Measurements from ENCODE around the gene BMPR1A. TPM values are rescaled to one million over a fixed set of nuclear protein-coding genes. Genes with fewer than 3 reads are reported as not detected.

BMPR1A gene
- total and polyA plus RNA-seq, 2 donors from 2014 or later: 7.9 to 37.4 TPM

- Histone ChIP-seq H3K4me3 (ENCODE audit: low read length in 3 of 3) (no peak overlapping the region), H3K9ac (ENCODE audit: low read length in 3 of 3) (no peak overlapping the region), H3K4me1 (ENCODE audit: control insufficient read depth in 2 of 3, insufficient read depth in 2 of 3, low read depth in 1 of 3, low read length in 3 of 3) (peaks cover 0 to 2% (median 0%) of the 10 kb centered on the region in 3 donors), H3K36me3 (ENCODE audit: control insufficient read depth in 2 of 3, insufficient read depth in 3 of 3, low read length in 3 of 3) (no peaks in the 10 kb centered on the region), H3K9me3 (ENCODE audit: control insufficient read depth in 2 of 3, insufficient read depth in 1 of 3, low read length in 3 of 3) (no peaks in the 10 kb centered on the region), H3K27ac (ENCODE audit: low read depth in 2 of 2, low read length in 2 of 2) (no peak overlapping the region), H3K27me3 (ENCODE audit: control insufficient read depth, insufficient read depth, low read length) (no peaks in the 10 kb centered on the region)
- FAIRE-seq (no peak), DNase-seq (no peak)
- TF ChIP-seq, protein P1, sequence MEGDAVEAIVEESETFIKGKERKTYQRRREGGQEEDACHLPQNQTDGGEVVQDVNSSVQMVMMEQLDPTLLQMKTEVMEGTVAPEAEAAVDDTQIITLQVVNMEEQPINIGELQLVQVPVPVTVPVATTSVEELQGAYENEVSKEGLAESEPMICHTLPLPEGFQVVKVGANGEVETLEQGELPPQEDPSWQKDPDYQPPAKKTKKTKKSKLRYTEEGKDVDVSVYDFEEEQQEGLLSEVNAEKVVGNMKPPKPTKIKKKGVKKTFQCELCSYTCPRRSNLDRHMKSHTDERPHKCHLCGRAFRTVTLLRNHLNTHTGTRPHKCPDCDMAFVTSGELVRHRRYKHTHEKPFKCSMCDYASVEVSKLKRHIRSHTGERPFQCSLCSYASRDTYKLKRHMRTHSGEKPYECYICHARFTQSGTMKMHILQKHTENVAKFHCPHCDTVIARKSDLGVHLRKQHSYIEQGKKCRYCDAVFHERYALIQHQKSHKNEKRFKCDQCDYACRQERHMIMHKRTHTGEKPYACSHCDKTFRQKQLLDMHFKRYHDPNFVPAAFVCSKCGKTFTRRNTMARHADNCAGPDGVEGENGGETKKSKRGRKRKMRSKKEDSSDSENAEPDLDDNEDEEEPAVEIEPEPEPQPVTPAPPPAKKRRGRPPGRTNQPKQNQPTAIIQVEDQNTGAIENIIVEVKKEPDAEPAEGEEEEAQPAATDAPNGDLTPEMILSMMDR (IDR thresholded peaks at IDR 0.05; ENCODE audit: borderline replicate concordance, extremely low read depth, insufficient read depth): no peak
- intact Hi-C loops (cut with DNase I): no loop called here
Observed at GRCh38 chr10:86823565-86823964, 67.1 kb downstream of the BMPR1A start.

- peaks cover 0 to 2% (median 0%) of the 10 kb centered on the region in 3 donors for H3K4me1 ChIP-seq (ENCODE audit: control insufficient read depth in 2 of 3, insufficient read depth in 2 of 3, low read depth in 1 of 3, low read length in 3 of 3)
- intact Hi-C loops (cut with DNase I): no loop called here
- no peak overlapping the region for H3K27ac ChIP-seq (ENCODE audit: low read depth in 2 of 2, low read length in 2 of 2)
- H3K4me3 ChIP-seq (ENCODE audit: low read length in 3 of 3): no peak overlapping the region
- H3K27me3 ChIP-seq (ENCODE audit: control insufficient read depth, insufficient read depth, low read length): no peaks in the 10 kb centered on the region
- H3K36me3 ChIP-seq (ENCODE audit: control insufficient read depth in 2 of 3, insufficient read depth in 3 of 3, low read length in 3 of 3): no peaks in the 10 kb centered on the region
- TF ChIP-seq, protein P1 (IDR thresholded peaks at IDR 0.05; ENCODE audit: borderline replicate concordance, extremely low read depth, insufficient read depth): no peak
- H3K9me3 ChIP-seq (ENCODE audit: control insufficient read depth in 2 of 3, insufficient read depth in 1 of 3, low read length in 3 of 3): no peaks in the 10 kb centered on the region
- H3K9ac ChIP-seq (ENCODE audit: low read length in 3 of 3): no peak overlapping the region
- no peak for DNase-seq
- no peak for FAIRE-seq
Observed at GRCh38 chr10:86824151-86824550, 67.7 kb downstream of the BMPR1A start.

DNA sequence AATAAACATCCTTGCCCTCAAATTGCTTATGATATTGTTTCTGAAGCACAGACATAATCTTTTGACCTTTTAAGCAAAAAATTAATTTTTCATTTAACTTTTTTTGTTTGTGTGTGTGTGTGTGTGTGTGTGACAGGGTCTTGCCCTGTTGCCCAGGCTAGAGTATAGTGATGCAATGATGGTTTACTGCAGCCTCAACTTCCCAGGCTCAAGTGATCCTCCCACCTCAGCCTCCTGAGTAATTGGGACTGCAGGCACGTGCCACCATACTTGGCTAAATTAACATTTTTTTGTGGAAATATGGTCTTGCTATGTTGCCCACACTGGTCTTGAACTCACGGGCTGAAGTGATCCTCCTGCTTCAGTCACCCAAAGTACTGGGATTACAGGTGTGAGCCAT is 68.9 kb downstream of the BMPR1A start:
- H3K27ac ChIP-seq (ENCODE audit: low read depth in 2 of 2, low read length in 2 of 2): no peak overlapping the region
- peaks cover 0 to 2% (median 0%) of the 10 kb centered on the region in 3 donors for H3K4me1 ChIP-seq (ENCODE audit: control insufficient read depth in 2 of 3, insufficient read depth in 2 of 3, low read depth in 1 of 3, low read length in 3 of 3)
- DNase-seq (no peak), FAIRE-seq (no peak)
- H3K9ac ChIP-seq (ENCODE audit: low read length in 3 of 3): no peak overlapping the region
- intact Hi-C loops (cut with DNase I): no loop called here
- no peaks in the 10 kb centered on the region for H3K9me3 ChIP-seq (ENCODE audit: control insufficient read depth in 2 of 3, insufficient read depth in 1 of 3, low read length in 3 of 3)
- TF ChIP-seq, protein P1 (IDR thresholded peaks at IDR 0.05; ENCODE audit: borderline replicate concordance, extremely low read depth, insufficient read depth): no peak
- H3K27me3 ChIP-seq (ENCODE audit: control insufficient read depth, insufficient read depth, low read length): no peaks in the 10 kb centered on the region
- no peak overlapping the region for H3K4me3 ChIP-seq (ENCODE audit: low read length in 3 of 3)
- H3K36me3 ChIP-seq (ENCODE audit: control insufficient read depth in 2 of 3, insufficient read depth in 3 of 3, low read length in 3 of 3): no peaks in the 10 kb centered on the region

- Histone ChIP-seq H3K9ac (ENCODE audit: low read length in 3 of 3) (no peak overlapping the region), H3K4me3 (ENCODE audit: low read length in 3 of 3) (no peak overlapping the region), H3K4me1 (ENCODE audit: control insufficient read depth in 2 of 3, insufficient read depth in 2 of 3, low read depth in 1 of 3, low read length in 3 of 3) (peaks cover 0 to 2% (median 0%) of the 10 kb centered on the region in 3 donors), H3K27me3 (ENCODE audit: control insufficient read depth, insufficient read depth, low read length) (no peaks in the 10 kb centered on the region), H3K27ac (ENCODE audit: low read depth in 2 of 2, low read length in 2 of 2) (no peak overlapping the region), H3K36me3 (ENCODE audit: control insufficient read depth in 2 of 3, insufficient read depth in 3 of 3, low read length in 3 of 3) (no peaks in the 10 kb centered on the region), H3K9me3 (ENCODE audit: control insufficient read depth in 2 of 3, insufficient read depth in 1 of 3, low read length in 3 of 3) (no peaks in the 10 kb centered on the region)
- DNase-seq: no peak
- TF ChIP-seq, protein P1 (IDR thresholded peaks at IDR 0.05; ENCODE audit: borderline replicate concordance, extremely low read depth, insufficient read depth): no peak
- FAIRE-seq: no peak
- intact Hi-C loops (cut with DNase I): no loop called here
Observed at GRCh38 chr10:86827639-86828038, 71.2 kb downstream of the BMPR1A start.
